Measurements from ENCODE around the gene SLC23A1. TPM values are rescaled to one million over a fixed set of nuclear protein-coding genes. Genes with fewer than 3 reads are reported as not detected.

SLC23A1 gene
- total RNA-seq, 2 donors from 2014 or later: not detected

DNA sequence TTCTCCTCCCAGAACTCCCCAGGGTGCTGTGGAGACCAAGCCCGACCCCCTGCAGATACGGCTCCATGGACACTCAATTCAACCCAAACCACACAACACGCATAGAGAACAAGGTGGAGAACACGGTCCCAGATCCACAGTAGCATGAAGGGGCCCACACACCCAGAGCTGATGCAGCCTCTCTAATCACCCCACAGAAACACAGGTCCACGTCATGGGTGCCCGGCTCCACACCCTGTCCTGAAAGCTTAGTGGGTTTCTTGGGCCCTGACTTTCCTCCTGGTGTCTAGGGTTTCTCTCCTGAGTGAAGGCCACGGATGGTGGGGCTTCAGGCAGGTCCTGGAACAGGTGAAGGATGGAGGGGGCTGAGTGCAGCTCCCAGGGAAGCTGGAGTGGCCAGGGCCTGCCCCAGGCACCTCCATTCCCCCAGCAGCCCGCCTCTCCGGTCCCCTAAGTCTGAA is 1.5 kb upstream of the SLC23A1 start:
- H3K27ac ChIP-seq: no peak overlapping the region
- peaks cover 3 to 13% of the 10 kb centered on the region in 2 donors for H3K4me1 ChIP-seq (ENCODE audit: control insufficient read depth in 1 of 2, low read depth in 2 of 2)
- H3K4me3 ChIP-seq: peak overlapping the region; percentile 66
- no peaks in the 10 kb centered on the region for H3K36me3 ChIP-seq
- DNase-seq (ENCODE audit: low spot score) (no peak), ATAC-seq (ENCODE audit: insufficient number of reproducible peaks, low FRiP score, low read depth) (no peak)
- TF ChIP-seq, protein P1, sequence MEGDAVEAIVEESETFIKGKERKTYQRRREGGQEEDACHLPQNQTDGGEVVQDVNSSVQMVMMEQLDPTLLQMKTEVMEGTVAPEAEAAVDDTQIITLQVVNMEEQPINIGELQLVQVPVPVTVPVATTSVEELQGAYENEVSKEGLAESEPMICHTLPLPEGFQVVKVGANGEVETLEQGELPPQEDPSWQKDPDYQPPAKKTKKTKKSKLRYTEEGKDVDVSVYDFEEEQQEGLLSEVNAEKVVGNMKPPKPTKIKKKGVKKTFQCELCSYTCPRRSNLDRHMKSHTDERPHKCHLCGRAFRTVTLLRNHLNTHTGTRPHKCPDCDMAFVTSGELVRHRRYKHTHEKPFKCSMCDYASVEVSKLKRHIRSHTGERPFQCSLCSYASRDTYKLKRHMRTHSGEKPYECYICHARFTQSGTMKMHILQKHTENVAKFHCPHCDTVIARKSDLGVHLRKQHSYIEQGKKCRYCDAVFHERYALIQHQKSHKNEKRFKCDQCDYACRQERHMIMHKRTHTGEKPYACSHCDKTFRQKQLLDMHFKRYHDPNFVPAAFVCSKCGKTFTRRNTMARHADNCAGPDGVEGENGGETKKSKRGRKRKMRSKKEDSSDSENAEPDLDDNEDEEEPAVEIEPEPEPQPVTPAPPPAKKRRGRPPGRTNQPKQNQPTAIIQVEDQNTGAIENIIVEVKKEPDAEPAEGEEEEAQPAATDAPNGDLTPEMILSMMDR (IDR thresholded peaks at IDR 0.05): no peak
- no peaks in the 10 kb centered on the region for H3K27me3 ChIP-seq (replicated peaks; ENCODE audit: insufficient read depth)
- no peaks in the 10 kb centered on the region for H3K9me3 ChIP-seq

- H3K9me3 ChIP-seq: no peaks in the 10 kb centered on the region
- DNase-seq (ENCODE audit: low spot score) (no peak), ATAC-seq (ENCODE audit: insufficient number of reproducible peaks, low FRiP score, low read depth) (peak; percentile 16)
- H3K36me3 ChIP-seq: no peaks in the 10 kb centered on the region
- no peaks in the 10 kb centered on the region for H3K27me3 ChIP-seq (replicated peaks; ENCODE audit: insufficient read depth)
- H3K4me3 ChIP-seq: no peak overlapping the region
- peaks cover 3 to 13% of the 10 kb centered on the region in 2 donors for H3K4me1 ChIP-seq (ENCODE audit: control insufficient read depth in 1 of 2, low read depth in 2 of 2)
- H3K27ac ChIP-seq: no peak overlapping the region
- TF ChIP-seq, protein P1 (IDR thresholded peaks at IDR 0.05): no peak
Observed at GRCh38 chr5:139383993-139384590, 995 bp upstream of the SLC23A1 start.

DNA sequence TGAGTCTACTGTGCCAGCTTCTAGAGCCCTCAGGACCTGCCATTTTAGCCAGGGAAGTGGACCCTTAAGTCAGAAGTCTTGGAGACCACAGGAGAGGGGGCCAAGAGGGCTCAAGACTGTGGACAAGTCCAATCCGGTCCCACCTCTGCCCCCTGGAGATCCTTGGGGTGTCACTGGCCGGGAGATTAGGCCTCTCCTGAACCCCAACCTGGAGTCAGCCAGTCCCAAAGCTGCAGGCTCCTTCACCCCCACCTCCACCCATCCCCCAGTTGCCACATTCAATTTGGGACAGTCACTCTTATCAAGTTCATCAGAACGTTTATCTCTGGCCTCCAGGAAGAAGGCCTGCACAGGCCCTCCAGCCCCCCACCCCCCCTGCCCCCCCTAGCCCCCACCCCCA is 290 bp downstream of the SLC23A1 start:
- H3K4me3 ChIP-seq: no peak overlapping the region
- no peak for ATAC-seq (ENCODE audit: insufficient number of reproducible peaks, low FRiP score, low read depth)
- H3K27me3 ChIP-seq (replicated peaks; ENCODE audit: insufficient read depth): no peaks in the 10 kb centered on the region
- H3K4me1 ChIP-seq (ENCODE audit: control insufficient read depth in 1 of 2, low read depth in 2 of 2): peaks cover 0 to 8% of the 10 kb centered on the region in 2 donors
- TF ChIP-seq, protein P1 (IDR thresholded peaks at IDR 0.05): no peak
- H3K36me3 ChIP-seq: no peaks in the 10 kb centered on the region
- no peak for DNase-seq (ENCODE audit: low spot score)
- H3K27ac ChIP-seq: no peak overlapping the region
- no peaks in the 10 kb centered on the region for H3K9me3 ChIP-seq

GRCh38 chr5:139381837-139382761 is 998 bp downstream of the SLC23A1 start:
- Histone ChIP-seq H3K36me3 (no peaks in the 10 kb centered on the region), H3K9me3 (no peaks in the 10 kb centered on the region), H3K4me3 (no peak overlapping the region), H3K27me3 (replicated peaks; ENCODE audit: insufficient read depth) (no peaks in the 10 kb centered on the region), H3K27ac (no peak overlapping the region), H3K4me1 (ENCODE audit: control insufficient read depth in 1 of 2, low read depth in 2 of 2) (peaks cover 0 to 8% of the 10 kb centered on the region in 2 donors)
- TF ChIP-seq, protein P1 (IDR thresholded peaks at IDR 0.05): no peak
- ATAC-seq (ENCODE audit: insufficient number of reproducible peaks, low FRiP score, low read depth): no peak
- no peak for DNase-seq (ENCODE audit: low spot score)
